GM12801 (cell line): Measurements from ENCODE around the gene TAF1B.

Experiments
- CTCF ChIP-seq: IDR thresholded peaks from one replicate; pipeline ENCODE4 v1.5.1; 2011; ENCODE audit warnings: control low read depth; ENCODE audit not compliant: insufficient read length; ENCODE audit errors: extremely low read depth

TAF1B gene

DNA sequence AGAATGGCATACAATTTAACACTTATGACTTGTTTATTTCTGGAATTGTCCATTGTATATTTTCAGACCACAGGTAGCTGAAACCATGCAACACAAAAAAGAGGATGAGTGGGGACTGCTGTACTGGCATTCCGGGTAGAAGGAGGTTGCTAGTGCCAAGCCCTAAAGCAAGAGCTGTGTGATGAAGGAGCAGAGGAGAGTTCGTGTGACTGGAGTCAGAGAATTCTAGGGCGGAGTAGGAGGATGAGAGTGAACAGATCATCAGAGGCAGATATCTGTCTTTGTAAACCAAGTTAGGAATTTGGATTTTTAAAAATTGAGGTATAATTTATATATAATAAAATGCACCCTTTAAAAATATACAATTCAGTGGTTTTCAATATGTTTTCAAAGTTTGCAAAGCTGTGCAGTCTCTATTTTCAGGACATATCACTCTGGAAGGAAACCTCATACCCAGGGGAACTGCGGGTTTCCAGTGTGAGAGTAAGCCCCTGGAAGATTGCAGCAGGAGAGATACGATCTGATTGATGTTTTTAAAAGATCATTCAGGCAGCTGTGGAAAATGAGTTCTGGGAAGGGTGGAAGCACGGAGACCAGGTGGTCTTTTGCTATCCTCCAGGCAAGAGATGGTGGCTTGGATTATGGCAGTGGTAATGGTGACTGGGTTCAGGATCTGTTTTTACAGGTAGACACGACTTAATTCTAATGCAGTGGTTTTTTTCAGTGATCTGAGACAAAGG lies 36.4 kb downstream of the TAF1B start:
- TF ChIP-seq CTCF, result no peak

DNA sequence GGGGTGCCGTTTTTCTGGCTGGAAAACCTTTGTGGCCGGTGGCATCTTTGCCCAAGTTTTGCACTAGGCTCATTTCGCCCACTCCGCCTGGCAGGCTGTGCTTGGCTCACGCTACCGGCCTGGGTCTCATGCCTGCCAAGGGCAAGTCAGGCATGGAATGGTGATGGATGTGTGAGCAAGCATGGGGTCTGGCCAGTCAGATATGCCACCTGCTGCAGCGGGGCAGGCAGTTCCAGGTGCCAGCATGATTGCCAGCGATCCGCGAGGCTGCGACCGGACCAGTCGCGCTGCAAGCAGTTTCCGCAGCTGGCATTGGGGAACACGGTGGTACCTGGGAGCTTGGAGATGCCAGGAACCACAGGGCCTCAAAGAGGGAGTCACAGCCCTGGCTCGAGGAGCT lies 40.6 kb downstream of the TAF1B start:
- TF ChIP-seq CTCF, result no peak

DNA sequence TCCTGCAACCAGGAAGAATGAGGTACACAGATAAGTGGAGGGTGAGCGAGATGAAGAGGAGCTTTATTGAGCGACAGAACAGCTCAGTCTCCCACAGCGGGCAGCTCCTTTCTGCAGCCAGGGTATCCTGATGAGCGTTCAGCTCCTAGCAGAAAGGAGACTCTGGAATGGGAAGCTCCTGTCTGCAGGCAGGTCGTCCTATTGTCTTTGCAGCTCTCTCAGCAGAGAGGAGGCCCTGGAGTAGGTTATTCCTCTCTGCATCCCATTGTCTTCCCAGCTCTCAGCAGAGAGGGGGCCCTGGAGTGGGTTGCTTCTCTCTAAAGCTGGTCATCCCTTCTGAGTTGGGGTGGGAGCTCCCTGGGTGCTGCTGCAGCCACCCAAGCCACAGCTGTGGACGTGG lies 41.2 kb downstream of the TAF1B start:
- no peak for TF ChIP-seq CTCF

DNA sequence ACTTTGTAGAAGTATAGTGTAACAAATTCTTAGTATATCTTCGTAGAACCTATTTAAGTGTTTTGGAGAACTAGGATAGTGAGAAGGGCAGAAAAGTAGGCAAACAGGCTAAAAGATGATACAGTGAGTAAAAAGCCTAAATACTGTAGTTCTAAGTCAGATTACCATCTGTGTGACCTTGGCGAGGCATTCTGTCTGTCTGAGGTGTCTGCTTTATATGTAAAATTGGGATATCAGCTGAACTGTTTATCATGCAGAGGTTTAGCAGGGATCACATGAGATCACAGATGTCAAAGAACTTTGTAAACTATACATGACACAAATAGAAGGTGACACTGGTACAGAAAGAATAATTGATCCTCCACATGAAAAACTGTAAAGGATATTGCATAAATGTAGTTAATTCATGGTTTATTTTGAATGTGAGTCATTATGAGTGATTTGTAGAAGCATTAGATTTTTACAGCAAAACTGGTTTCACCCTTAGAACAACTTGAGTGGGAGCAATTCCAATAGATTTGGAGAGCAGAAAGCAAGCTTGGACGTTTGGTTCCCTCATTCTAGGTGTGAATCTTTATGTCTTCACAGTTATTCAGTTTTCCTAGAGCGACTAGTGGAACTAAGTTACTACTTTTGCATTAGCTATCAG lies 41.9 kb downstream of the TAF1B start:
- TF ChIP-seq CTCF, result no peak

DNA sequence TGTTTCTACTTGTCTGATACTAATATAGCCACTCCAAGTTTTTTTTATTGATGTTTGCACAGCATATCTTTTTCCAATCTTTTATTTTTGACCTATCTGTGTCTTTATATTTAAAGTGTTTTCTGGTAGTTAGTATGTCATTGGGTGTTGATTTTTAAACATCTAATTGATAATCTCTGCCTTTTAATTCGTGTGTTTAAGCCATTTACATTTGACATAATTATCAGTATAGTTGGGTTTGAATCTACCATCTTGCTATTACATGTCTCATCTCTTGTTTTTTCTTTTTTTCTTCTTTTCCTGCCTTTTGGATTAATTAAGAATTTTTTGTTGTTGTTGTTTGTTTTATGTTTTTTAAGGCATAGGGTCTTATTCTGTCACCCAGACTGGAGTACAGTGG lies 44.2 kb downstream of the TAF1B start:
- no peak for TF ChIP-seq CTCF

- no peak for TF ChIP-seq CTCF
These were observed 46.6 kb downstream of the TAF1B start for GRCh38 chr2:9889812-9890261.

DNA sequence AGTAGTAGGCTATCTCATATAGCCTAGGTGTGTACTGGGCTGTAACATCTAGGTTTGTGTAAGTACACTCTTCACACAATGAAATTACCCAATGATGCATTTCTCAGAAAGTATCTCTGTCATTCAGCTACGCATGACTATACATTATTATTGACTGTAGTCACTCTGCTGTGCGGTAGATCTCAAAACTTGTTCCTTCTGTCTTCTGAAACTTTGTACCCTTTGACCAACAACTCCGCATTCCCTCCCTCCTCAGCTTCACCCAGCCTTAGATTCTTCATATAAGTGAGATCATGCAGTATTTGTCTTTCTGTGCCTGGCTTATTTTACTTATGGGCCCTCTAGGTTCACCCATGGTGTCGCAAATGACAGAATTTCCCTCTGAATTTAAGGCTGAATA lies 49.0 kb downstream of the TAF1B start:
- TF ChIP-seq CTCF, result no peak
